Erythroblast (primary cell): Measurements from ENCODE around the gene BCO1.

ENCODE experiments used
- GATA1 ChIP-seq: IDR thresholded peaks from 2 replicates; pipeline ENCODE4 v1.6.1; 2011; ENCODE audit warnings: low read depth, mild to moderate bottlenecking, control low read depth, low read length, moderate library complexity
- POLR2A ChIP-seq: IDR thresholded peaks from 2 replicates; pipeline ENCODE4 v1.6.1; 2011; ENCODE audit warnings: mild to moderate bottlenecking, low read length

DNA sequence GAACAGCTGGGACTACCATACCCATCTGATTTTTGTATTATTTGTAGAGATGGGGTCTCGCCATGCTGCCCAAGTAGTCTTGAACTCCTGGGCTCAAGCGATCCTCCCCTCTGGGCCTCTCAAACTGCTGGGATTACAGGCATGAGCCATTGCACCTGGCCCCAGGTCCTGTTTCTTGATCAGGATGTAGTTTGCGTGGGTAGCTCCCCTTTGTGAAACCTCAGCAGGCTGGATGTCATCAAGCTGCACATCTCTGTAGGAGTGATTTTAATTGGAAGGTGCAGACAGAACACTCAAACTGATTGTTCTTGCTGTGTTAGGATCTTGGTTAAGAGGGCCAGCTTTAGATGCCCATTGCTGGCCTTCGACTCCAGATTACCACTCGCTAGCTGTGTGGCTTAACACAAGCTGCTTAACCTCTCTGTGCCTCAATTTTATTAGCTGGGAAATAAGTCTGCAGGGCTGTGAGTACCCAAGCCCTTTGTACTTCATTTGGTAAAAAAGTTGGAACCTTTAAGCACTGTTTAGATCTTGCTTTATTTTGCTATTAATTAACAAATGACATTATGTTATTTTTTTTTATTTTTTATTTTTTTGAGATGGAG is 16.5 kb downstream of the BCO1 start:
- TF ChIP-seq POLR2A = no peak
- no peak for TF ChIP-seq GATA1
